Endothelial cell (in vitro differentiated cells): ENCODE results near the gene UGT2B10. TPM values are rescaled to one million over a fixed set of nuclear protein-coding genes. Genes with fewer than 3 reads are reported as not detected.
"Not testable (repeated sequence)": the region's sequence is repeated elsewhere in the genome, so short reads cannot be mapped to it uniquely, and the experiment has no call there.

Experiments
- DNase-seq: peaks from one replicate; pipeline ENCODE4 v3.0.0; 2021; ENCODE audit warnings: low spot score
- H3K27ac Mint-ChIP-seq: one replicate; pipeline ENCODE4 v1.8.0; 2021; ENCODE audit warnings: mixed read lengths, inconsistent platforms; ENCODE audit not compliant: unreplicated experiment
- H3K27me3 Mint-ChIP-seq: one replicate; pipeline ENCODE4 v1.8.0; 2021; ENCODE audit warnings: mild to moderate bottlenecking, moderate library complexity, mixed read lengths, inconsistent platforms; ENCODE audit not compliant: unreplicated experiment
- H3K36me3 Mint-ChIP-seq: one replicate; pipeline ENCODE4 v1.8.0; 2021; ENCODE audit warnings: mild to moderate bottlenecking, low read depth, mixed read lengths, inconsistent platforms; ENCODE audit not compliant: unreplicated experiment
- H3K4me1 Mint-ChIP-seq: one replicate; pipeline ENCODE4 v1.8.0; 2021; ENCODE audit warnings: mild to moderate bottlenecking, mixed read lengths, inconsistent platforms; ENCODE audit not compliant: unreplicated experiment
- H3K4me3 Mint-ChIP-seq: one replicate; pipeline ENCODE4 v1.8.0; 2021; ENCODE audit warnings: mild to moderate bottlenecking, mixed read lengths, inconsistent platforms; ENCODE audit not compliant: unreplicated experiment
- H3K9me3 Mint-ChIP-seq: one replicate; pipeline ENCODE4 v1.8.0; 2021; ENCODE audit warnings: mixed read lengths, inconsistent platforms; ENCODE audit not compliant: unreplicated experiment
- long read RNA-seq: library from polyadenylated mRNA; unstranded; transcript quantifications from one replicate; pipeline ENCODE4 v2.0.0, GENCODE V29; 2020; ENCODE audit not compliant: unreplicated experiment
- total RNA-seq: library from RNA; stranded (reverse); fragmentation: NEBNext Ultra II Directional; extraction: Animal tissue kit (Norgen Biotek cat#: 25700); gene quantifications from one replicate; pipeline ENCODE4 v1.2.1, GENCODE V29; 2021; ENCODE audit not compliant: unreplicated experiment
- TF ChIP-seq, protein P1 (sequence below): fragments of 200-600 bp; sonication (generic); IDR thresholded peaks from one replicate; pipeline ENCODE4 v1.5.0; 2021; ENCODE audit warnings: antibody characterized with exemption; ENCODE audit not compliant: unreplicated experiment

Gene UGT2B10
- total RNA-seq, result not detected
- long read RNA-seq, result 0 reads

DNA sequence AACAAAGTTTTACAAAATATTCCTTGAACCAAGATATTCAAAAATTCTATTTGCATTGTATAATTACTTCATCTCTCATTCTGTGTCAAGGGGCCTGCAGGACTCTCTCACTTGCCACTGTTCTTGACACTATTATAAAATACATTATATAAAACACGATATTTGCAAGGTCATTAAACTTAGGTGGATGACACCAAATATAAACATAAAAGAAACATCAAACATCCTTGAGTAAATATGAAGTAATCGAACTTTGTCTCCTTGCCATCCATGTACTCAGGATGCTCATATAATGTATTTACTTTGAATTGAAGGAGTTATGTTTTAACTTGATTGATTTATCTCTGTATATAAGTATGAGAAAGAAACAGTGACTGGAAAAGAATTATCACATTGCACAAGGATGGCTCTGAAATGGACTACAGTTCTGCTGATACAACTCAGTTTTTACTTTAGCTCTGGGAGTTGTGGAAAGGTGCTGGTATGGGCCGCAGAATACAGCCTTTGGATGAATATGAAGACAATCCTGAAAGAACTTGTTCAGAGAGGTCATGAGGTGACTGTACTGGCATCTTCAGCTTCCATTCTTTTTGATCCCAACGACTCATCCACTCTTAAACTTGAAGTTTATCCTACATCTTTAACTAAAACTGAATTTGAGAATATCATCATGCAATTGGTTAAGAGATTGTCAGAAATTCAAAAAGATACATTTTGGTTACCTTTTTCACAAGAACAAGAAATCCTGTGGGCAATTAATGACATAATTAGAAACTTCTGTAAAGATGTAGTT lies at the start of gene UGT2B10:
Gene UGT2B10 (plus strand): TSS at position 378 of the 793 bp plus-strand sequence. CDS start 26 bp downstream, at position 404.
- H3K27ac Mint-ChIP-seq, H3K4me3 Mint-ChIP-seq, H3K27me3 Mint-ChIP-seq, H3K36me3 Mint-ChIP-seq, H3K4me1 Mint-ChIP-seq, DNase-seq, H3K9me3 Mint-ChIP-seq: not testable (repeated sequence)

DNA sequence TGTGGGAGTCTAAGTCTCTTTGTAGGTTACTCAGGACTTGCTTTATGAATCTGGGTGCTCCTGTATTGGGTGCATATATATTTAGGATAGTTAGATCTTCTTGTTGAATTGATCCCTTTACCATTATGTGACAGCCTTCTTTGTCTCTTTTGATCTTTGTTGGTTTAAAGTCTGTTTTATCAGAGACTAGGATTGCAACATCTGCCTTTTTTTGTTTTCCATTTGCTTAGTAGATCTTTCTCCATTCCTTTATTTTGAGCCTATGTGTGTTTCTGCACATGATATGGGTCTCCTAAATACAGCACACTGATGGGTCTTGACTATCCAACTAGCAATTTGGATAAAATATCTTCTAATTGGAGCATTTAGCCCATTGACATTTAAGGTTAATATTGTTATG lies 44.0 kb upstream of the UGT2B10 start:
- not testable (repeated sequence) for H3K27ac Mint-ChIP-seq, H3K36me3 Mint-ChIP-seq, H3K4me3 Mint-ChIP-seq, H3K9me3 Mint-ChIP-seq, H3K27me3 Mint-ChIP-seq, H3K4me1 Mint-ChIP-seq, DNase-seq

DNA sequence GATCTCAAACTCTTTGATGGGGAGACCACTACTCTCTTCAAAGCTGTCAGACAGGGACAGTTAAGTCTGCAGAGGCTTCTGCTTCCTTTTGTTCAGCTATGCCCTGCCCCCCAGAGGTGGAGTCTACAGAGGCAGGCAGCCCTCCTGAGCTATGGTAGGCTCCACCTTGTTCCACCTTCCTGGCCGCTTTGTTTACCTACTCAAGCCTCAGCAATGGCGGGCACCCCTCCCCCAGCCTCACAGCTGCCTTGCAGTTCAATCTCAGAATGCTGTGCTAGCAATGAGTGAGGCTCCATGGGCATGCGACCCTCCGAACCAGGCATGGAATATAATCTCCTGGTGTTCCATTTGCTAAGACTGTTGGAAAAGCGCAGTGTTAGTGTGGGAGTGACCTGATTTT lies 42.1 kb upstream of the UGT2B10 start:
- Mint-ChIP-seq H3K27me3 (peaks cover 2% of the 10 kb centered on the region), H3K4me3 (no peak overlapping the region), H3K36me3 (no peaks in the 10 kb centered on the region), H3K27ac (no peak overlapping the region), H3K9me3 (no peaks in the 10 kb centered on the region), H3K4me1 (no peaks in the 10 kb centered on the region)
- no peak for DNase-seq
- TF ChIP-seq, protein P1, sequence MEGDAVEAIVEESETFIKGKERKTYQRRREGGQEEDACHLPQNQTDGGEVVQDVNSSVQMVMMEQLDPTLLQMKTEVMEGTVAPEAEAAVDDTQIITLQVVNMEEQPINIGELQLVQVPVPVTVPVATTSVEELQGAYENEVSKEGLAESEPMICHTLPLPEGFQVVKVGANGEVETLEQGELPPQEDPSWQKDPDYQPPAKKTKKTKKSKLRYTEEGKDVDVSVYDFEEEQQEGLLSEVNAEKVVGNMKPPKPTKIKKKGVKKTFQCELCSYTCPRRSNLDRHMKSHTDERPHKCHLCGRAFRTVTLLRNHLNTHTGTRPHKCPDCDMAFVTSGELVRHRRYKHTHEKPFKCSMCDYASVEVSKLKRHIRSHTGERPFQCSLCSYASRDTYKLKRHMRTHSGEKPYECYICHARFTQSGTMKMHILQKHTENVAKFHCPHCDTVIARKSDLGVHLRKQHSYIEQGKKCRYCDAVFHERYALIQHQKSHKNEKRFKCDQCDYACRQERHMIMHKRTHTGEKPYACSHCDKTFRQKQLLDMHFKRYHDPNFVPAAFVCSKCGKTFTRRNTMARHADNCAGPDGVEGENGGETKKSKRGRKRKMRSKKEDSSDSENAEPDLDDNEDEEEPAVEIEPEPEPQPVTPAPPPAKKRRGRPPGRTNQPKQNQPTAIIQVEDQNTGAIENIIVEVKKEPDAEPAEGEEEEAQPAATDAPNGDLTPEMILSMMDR, result no peak

- Mint-ChIP-seq H3K9me3 (no peaks in the 10 kb centered on the region), H3K4me1 (no peaks in the 10 kb centered on the region)
- TF ChIP-seq, protein P1, result no peak
Observed at GRCh38 chr4:68780232-68780631, 35.6 kb upstream of the UGT2B10 start.

GRCh38 chr4:68797048-68797447 lies 18.7 kb upstream of the UGT2B10 start:
- Mint-ChIP-seq H3K4me1 (no peaks in the 10 kb centered on the region), H3K27me3 (peaks cover 3% of the 10 kb centered on the region), H3K4me3 (no peak overlapping the region), H3K9me3 (no peaks in the 10 kb centered on the region), H3K27ac (no peak overlapping the region), H3K36me3 (no peaks in the 10 kb centered on the region)
- DNase-seq, result no peak
- TF ChIP-seq, protein P1, result no peak

More at GRCh38 chr4:68780232-68780631, 35.6 kb upstream of the UGT2B10 start:
- H3K27me3 Mint-ChIP-seq, result peaks cover 1% of the 10 kb centered on the region
- no peaks in the 10 kb centered on the region for H3K36me3 Mint-ChIP-seq
- no peak overlapping the region for H3K4me3 Mint-ChIP-seq
- DNase-seq, result no peak
- H3K27ac Mint-ChIP-seq, result no peak overlapping the region

GRCh38 chr4:68797618-68798017 lies 18.2 kb upstream of the UGT2B10 start:
- DNase-seq, result no peak
- TF ChIP-seq, protein P1, result no peak
- H3K4me3 Mint-ChIP-seq, result no peak overlapping the region
- H3K27me3 Mint-ChIP-seq, result peaks cover 3% of the 10 kb centered on the region
- no peak overlapping the region for H3K27ac Mint-ChIP-seq
- no peaks in the 10 kb centered on the region for H3K9me3 Mint-ChIP-seq
- no peaks in the 10 kb centered on the region for H3K4me1 Mint-ChIP-seq
- no peaks in the 10 kb centered on the region for H3K36me3 Mint-ChIP-seq
